Erythroblast (primary cell): ENCODE measurements around the gene NATD1.

Experiments
- DNase-seq, 2 experiments: peaks; one replicate each; lab custom pipeline; 2025; lab: John Stamatoyannopoulos, UW
- GATA1 ChIP-seq: IDR thresholded peaks from 2 replicates; pipeline ENCODE4 v1.6.1; 2011; ENCODE audit warnings: low read depth, mild to moderate bottlenecking, control low read depth, low read length, moderate library complexity
- POLR2A ChIP-seq: IDR thresholded peaks from 2 replicates; pipeline ENCODE4 v1.6.1; 2011; ENCODE audit warnings: mild to moderate bottlenecking, low read length

The NATD1 gene

GRCh38 chr17:21295036-21295952 is 42.1 kb upstream of the NATD1 start:
- no peak for TF ChIP-seq GATA1
- TF ChIP-seq POLR2A, result no peak
- DNase-seq, result peak; percentile 84 to 93

DNA sequence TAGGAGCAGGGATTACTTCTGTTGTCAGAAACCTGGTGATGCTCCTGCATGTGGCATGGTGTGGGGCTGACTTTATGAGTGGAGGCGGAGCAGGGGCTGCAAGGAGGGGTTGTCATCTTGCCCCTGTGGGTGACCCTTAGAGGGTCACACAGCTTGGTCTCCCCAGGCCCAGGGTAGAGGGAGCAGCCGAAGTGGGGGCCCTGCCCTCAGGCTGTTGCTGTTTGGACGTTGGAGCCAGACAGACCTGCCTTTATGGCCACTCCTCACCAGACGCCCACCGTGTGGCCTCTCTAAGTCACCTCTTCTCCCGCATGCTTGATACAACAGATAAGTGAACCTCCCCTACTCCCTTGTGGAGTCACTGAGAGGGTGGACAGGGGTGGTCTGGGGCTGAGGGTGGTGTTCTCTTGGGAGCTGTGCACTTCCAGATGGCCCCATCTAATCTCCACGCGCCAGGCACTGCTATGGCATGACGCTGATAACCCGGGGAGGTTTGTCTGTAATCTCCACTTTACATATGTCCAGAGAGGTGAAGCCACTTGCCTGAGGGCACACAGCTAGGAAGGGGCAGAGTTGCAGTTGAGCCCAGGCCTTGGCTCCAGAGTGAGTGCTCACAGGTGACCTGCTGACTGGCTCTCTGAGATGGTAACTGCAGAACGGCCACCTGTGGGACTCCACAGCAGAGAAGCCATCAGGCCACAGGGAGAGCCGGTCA is 41.3 kb upstream of the NATD1 start:
- TF ChIP-seq POLR2A (peak; percentile 64), GATA1 (peak; percentile 90)
- peak; percentile 96 to 100 for DNase-seq

- no peak for TF ChIP-seq GATA1
- no peak for TF ChIP-seq POLR2A
Observed at GRCh38 chr17:21293831-21294210, 40.6 kb upstream of the NATD1 start.

DNA sequence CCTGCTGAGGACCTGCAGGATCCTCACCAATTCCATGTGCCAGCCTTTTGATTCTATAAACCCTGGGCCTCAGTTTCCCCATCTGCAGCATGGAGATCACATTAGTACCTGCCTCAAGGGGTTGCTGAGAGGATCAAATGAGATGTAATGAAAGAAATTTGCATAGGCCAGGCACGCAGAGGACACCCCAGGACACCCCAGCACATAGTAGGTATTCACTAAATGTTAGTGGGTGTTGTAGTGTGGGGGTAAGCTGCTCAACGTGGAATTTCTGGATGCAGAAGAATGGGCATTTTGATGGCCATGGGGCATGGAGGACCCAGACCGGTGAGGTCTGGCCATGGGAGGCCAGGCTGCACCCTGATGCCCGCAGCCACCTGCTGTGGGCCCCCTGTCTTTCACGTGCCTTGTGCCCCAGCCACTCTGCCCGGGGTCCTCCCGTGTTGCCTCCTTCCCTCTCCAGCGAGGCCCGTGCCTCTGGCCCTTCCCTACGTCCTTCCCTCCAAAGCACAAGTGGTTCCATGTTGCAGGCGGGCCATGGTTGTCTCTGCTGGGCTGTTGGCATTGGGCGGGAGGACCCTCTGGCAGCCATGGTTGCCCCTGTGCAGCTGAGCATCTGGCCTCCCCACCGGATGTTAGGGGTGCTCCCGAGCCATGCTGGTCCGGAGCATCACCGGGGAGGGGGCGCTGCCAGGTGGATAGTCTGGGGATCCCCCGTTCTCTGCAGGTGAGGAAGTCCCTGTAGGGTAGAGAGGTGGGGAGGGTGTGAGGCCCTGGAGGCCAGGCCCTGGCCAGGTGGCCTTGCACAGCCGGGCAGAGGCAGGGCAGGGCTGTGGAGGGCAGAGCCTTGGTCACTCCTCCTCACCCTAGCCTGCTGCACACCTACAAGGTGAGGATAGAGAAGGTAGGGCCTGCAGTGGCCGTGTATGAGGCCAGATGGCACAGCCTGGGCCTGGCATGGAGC is 39.9 kb upstream of the NATD1 start:
- DNase-seq, result no peak
- TF ChIP-seq GATA1, result no peak
- TF ChIP-seq POLR2A, result no peak

More at GRCh38 chr17:21293831-21294210, 40.6 kb upstream of the NATD1 start:
- DNase-seq, result no peak

- DNase-seq, result no peak
- TF ChIP-seq GATA1, result no peak
- no peak for TF ChIP-seq POLR2A
Observed at GRCh38 chr17:21291862-21292261, 38.7 kb upstream of the NATD1 start.

DNA sequence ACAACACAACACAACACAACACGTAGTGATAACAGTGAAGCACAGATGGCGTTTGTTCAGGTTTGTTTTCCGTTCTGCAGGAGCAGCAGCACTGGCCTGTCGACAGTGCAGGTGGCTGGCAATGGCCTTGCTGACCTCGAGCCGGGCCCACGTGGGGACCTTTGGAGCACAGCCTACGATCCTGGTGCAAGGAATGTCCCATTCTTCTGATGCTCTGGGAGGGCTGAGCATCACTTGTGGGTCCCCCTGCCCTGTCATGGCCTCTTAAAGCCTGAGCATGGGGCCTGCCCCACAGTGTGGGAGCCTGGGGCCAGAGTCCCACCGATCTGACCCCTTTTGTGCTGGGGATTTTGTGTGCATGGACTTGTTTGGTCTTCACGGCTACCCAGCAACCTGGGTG is 38.1 kb upstream of the NATD1 start:
- DNase-seq, result no peak
- TF ChIP-seq POLR2A (no peak), GATA1 (no peak)

GRCh38 chr17:21289902-21290571 is 36.8 kb upstream of the NATD1 start:
- DNase-seq, result no peak
- TF ChIP-seq GATA1 (no peak), POLR2A (no peak)

- DNase-seq, result no peak
- TF ChIP-seq POLR2A (no peak), GATA1 (no peak)
Observed at GRCh38 chr17:21289175-21289901, 36.1 kb upstream of the NATD1 start.

GRCh38 chr17:21288571-21289017 is 35.4 kb upstream of the NATD1 start:
- peak in 1 of 2 experiments; percentile 55 for DNase-seq
- no peak for TF ChIP-seq POLR2A
- TF ChIP-seq GATA1, result no peak

- peak; percentile 91 for TF ChIP-seq POLR2A
- no peak for TF ChIP-seq GATA1
- peak; percentile 89 to 94 for DNase-seq
Observed at GRCh38 chr17:21287703-21288449, 34.7 kb upstream of the NATD1 start.

- TF ChIP-seq POLR2A, result no peak
- TF ChIP-seq GATA1, result no peak
- peak; percentile 39 to 46 for DNase-seq
Observed at GRCh38 chr17:21286909-21287702, 33.9 kb upstream of the NATD1 start.
